ENCODE measurements around the gene TMEFF1.

The TMEFF1 gene

GRCh38 chr9:100619665-100620064 lies 146.7 kb downstream of the TMEFF1 start:
- no peak overlapping the region for H3K27ac ChIP-seq
- TF ChIP-seq CTCF (conservative IDR thresholded peaks at IDR 0.05) (no peak), ZFX (IDR thresholded peaks at IDR 0.05) (no peak)

- TF ChIP-seq ZFX (IDR thresholded peaks at IDR 0.05): no peak
- TF ChIP-seq CTCF (conservative IDR thresholded peaks at IDR 0.05): no peak
- no peak overlapping the region for H3K27ac ChIP-seq
These were observed 151.0 kb downstream of the TMEFF1 start for GRCh38 chr9:100623969-100624368.

- no peak overlapping the region for H3K27ac ChIP-seq
- TF ChIP-seq ZFX (IDR thresholded peaks at IDR 0.05) (no peak), CTCF (conservative IDR thresholded peaks at IDR 0.05) (no peak)
These were observed 154.0 kb downstream of the TMEFF1 start for GRCh38 chr9:100626949-100627348.

Data from C4-2B (cell line).